ENCODE measurements around the gene DRAP1. TPM values are rescaled to one million over a fixed set of nuclear protein-coding genes. Genes with fewer than 3 reads are reported as not detected.

DRAP1 gene
- total and polyA plus RNA-seq, 9 of the 15 experiments (the other 6 are each of a cell fraction or from before 2014, with no cell fraction given), result 9.6 to 200 (median 92.9) TPM

DNA sequence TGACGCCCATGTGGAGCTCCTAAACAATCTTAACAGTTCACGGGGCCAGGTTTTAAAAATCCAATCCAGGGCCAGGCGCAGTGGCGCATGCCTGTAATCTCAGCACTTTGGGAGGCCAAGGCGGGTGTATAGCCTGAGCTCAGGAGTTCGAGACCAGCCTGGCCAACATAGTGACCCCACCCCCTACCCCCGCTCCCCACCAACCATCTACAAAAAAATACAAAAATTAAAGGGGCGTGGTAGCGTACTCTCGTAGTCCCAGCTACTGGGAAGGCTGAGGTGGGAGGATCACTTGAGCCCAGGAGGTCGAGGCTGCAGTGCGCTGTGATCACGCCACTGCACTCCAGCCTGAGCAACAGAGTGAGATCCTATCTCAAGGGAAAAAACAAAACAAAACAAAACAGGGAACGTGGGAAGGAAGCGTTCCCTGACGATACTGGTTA, 41.6 kb downstream of the DRAP1 start (continued):
- TF ChIP-seq SAP30 (IDR thresholded peaks at IDR 0.05; ENCODE audit: borderline replicate concordance, insufficient read depth, low read depth, low read length, poor library complexity, severe bottlenecking) (peak; percentile 19), POLR2A (conservative IDR thresholded peaks at IDR 0.05) (no peak), SMARCA4 (IDR thresholded peaks at IDR 0.05) (0 out of 2 replicates have a peak, but pooled peaks have one; percentile 60), LARP7 (IDR thresholded peaks at IDR 0.05) (peak; percentile 17; the same call in 1 of the 2 replicates), ZNF644 (tag; IDR thresholded peaks at IDR 0.05; ENCODE audit: low read depth) (0 out of 2 replicates have a peak, but pooled peaks have one; percentile 35), NFATC3 (IDR thresholded peaks at IDR 0.05) (peak; percentile 73; the same call in 1 of the 2 replicates), ZNF384 (IDR thresholded peaks at IDR 0.05; ENCODE audit: low read depth, low read length) (0 out of 2 replicates have a peak, but pooled peaks have one; percentile 14), ARNT (IDR thresholded peaks at IDR 0.05) (peak in 1 of 2 experiments; percentile 57; a peak in 1 of 4 replicates), SREBF1 (IDR thresholded peaks at IDR 0.05; ENCODE audit: borderline replicate concordance, low read depth, low read length) (0 out of 2 replicates have a peak, but pooled peaks have one; percentile 35), ZNF444 (CRISPR knock-in tag; IDR thresholded peaks at IDR 0.05) (no peak), SMARCA5 (IDR thresholded peaks at IDR 0.05) (peak; percentile 69), TAF9B (IDR thresholded peaks at IDR 0.05; ENCODE audit: partially characterized antibody) (no peak), BHLHE40 (IDR thresholded peaks at IDR 0.05; ENCODE audit: low read length) (peak; percentile 41; the same call in 1 of the 2 replicates), HDGF (IDR thresholded peaks at IDR 0.05) (peak; percentile 74; the same call in 1 of the 2 replicates), KDM1A (IDR thresholded peaks at IDR 0.05) (peak in 1 of 2 experiments; percentile 37; a peak in 1 of 4 replicates), ZNF121 (CRISPR knock-in tag; conservative IDR thresholded peaks at IDR 0.05) (peak; percentile 72; the same call in 1 of the 2 replicates), HNRNPUL1 (IDR thresholded peaks at IDR 0.05; ENCODE audit: low read length) (no peak), PTTG1 (tag; IDR thresholded peaks at IDR 0.05; ENCODE audit: low read depth) (no peak)
